Measurements from ENCODE around the gene SFXN5. TPM values are rescaled to one million over a fixed set of nuclear protein-coding genes. Genes with fewer than 3 reads are reported as not detected.

The SFXN5 gene
- total RNA-seq, 1 experiment from 2014 or later = 27.8 TPM

DNA sequence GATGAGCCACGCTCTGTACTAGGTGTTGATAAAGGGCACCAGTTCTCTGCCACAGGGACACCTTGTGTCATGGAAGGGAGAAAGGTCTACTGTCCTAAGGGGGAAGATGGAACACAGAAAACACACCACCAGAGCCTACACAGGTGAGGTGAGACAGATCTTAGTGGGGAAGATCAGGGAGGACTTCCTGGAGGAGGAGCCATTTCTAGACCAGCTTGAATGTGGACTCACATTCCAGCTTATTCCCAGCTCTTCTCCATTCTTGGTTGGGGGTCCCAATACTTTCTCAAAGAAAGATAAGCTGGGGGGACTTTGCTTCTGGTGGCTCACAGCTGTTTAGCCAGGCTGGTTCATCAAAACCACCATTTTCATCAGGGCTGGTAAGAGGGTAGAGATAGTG is 118.0 kb downstream of the SFXN5 start:
- H3K9me3 ChIP-seq (ENCODE audit: control insufficient read depth, insufficient read depth, low read depth, low read length) = no peaks in the 10 kb centered on the region
- ChIA-PET POLR2A (interaction anchor here (0.6 kb wide), 1 partner anchor 71 kb away, joined by 4 read pairs; no protein-coding TSS in a partner anchor), CTCF (no interaction called here)
- H3K4me3 ChIP-seq (ENCODE audit: low read depth in 2 of 2, low read length in 2 of 2) = no peak overlapping the region
- no peaks in the 10 kb centered on the region for H3K4me1 ChIP-seq (ENCODE audit: control insufficient read depth, insufficient read depth, low read length)
- H3K27ac ChIP-seq (ENCODE audit: low read length) = no peak overlapping the region
- TF ChIP-seq POLR2AphosphoS5 (IDR thresholded peaks at IDR 0.05; ENCODE audit: low read depth, low read length) (no peak), SIN3A (IDR thresholded peaks at IDR 0.05; ENCODE audit: borderline replicate concordance, insufficient read depth, low read depth, low read length) (no peak), TCF7L2 (IDR thresholded peaks at IDR 0.05; ENCODE audit: low read depth, low read length) (no peak)
- TF ChIP-seq, protein P1, sequence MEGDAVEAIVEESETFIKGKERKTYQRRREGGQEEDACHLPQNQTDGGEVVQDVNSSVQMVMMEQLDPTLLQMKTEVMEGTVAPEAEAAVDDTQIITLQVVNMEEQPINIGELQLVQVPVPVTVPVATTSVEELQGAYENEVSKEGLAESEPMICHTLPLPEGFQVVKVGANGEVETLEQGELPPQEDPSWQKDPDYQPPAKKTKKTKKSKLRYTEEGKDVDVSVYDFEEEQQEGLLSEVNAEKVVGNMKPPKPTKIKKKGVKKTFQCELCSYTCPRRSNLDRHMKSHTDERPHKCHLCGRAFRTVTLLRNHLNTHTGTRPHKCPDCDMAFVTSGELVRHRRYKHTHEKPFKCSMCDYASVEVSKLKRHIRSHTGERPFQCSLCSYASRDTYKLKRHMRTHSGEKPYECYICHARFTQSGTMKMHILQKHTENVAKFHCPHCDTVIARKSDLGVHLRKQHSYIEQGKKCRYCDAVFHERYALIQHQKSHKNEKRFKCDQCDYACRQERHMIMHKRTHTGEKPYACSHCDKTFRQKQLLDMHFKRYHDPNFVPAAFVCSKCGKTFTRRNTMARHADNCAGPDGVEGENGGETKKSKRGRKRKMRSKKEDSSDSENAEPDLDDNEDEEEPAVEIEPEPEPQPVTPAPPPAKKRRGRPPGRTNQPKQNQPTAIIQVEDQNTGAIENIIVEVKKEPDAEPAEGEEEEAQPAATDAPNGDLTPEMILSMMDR (IDR thresholded peaks at IDR 0.05) = no peak
- TF ChIP-seq, protein P2, sequence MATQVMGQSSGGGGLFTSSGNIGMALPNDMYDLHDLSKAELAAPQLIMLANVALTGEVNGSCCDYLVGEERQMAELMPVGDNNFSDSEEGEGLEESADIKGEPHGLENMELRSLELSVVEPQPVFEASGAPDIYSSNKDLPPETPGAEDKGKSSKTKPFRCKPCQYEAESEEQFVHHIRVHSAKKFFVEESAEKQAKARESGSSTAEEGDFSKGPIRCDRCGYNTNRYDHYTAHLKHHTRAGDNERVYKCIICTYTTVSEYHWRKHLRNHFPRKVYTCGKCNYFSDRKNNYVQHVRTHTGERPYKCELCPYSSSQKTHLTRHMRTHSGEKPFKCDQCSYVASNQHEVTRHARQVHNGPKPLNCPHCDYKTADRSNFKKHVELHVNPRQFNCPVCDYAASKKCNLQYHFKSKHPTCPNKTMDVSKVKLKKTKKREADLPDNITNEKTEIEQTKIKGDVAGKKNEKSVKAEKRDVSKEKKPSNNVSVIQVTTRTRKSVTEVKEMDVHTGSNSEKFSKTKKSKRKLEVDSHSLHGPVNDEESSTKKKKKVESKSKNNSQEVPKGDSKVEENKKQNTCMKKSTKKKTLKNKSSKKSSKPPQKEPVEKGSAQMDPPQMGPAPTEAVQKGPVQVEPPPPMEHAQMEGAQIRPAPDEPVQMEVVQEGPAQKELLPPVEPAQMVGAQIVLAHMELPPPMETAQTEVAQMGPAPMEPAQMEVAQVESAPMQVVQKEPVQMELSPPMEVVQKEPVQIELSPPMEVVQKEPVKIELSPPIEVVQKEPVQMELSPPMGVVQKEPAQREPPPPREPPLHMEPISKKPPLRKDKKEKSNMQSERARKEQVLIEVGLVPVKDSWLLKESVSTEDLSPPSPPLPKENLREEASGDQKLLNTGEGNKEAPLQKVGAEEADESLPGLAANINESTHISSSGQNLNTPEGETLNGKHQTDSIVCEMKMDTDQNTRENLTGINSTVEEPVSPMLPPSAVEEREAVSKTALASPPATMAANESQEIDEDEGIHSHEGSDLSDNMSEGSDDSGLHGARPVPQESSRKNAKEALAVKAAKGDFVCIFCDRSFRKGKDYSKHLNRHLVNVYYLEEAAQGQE (IDR thresholded peaks at IDR 0.05; ENCODE audit: insufficient read depth in 1 of 2, low read depth in 2 of 2, low read length in 1 of 2) = no peak
- DNase-seq (ENCODE audit: low read depth, low spot score) (no peak), ATAC-seq (no peak)
- no peaks in the 10 kb centered on the region for H3K36me3 ChIP-seq (ENCODE audit: control insufficient read depth, insufficient read depth, low read length)
- in situ Hi-C loops (cut with HindIII; ENCODE audit: low pct_unique_long_range_greater_than_20kb, low sequenced_read_pairs) (no loop called here), intact Hi-C loops (cut with micrococcal nuclease; ENCODE audit: unreplicated experiment) (no loop called here)
- no peaks in the 10 kb centered on the region for H3K27me3 ChIP-seq (ENCODE audit: control insufficient read depth, insufficient read depth, low read length)
- no TSS peak for BruUV-seq (replicated peaks)

DNA sequence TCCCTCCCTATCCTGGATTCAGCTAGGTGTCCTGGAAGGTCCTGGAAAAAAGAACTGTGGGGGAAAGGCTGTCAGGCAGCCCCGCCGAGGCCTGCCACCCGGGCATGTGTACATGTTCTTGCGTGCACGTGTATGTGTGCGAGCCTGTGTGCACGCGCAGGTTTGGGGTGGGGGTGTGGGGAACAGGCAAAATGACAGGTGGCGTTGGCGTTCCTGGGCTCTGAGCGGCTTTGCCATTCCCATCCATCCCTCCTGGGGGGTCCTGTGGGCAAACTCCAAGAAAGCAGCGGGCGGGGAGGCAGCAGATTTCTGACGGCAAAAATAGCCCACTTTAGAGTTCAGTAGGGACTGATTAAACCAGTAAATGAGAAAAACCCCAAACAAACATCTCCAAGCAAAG is 118.6 kb downstream of the SFXN5 start:
- Histone ChIP-seq H3K27ac (ENCODE audit: low read length) (no peak overlapping the region), H3K4me1 (ENCODE audit: control insufficient read depth, insufficient read depth, low read length) (no peaks in the 10 kb centered on the region), H3K9me3 (ENCODE audit: control insufficient read depth, insufficient read depth, low read depth, low read length) (no peaks in the 10 kb centered on the region), H3K4me3 (ENCODE audit: low read depth in 2 of 2, low read length in 2 of 2) (no peak overlapping the region), H3K36me3 (ENCODE audit: control insufficient read depth, insufficient read depth, low read length) (no peaks in the 10 kb centered on the region), H3K27me3 (ENCODE audit: control insufficient read depth, insufficient read depth, low read length) (no peaks in the 10 kb centered on the region)
- ATAC-seq (no peak), DNase-seq (ENCODE audit: low read depth, low spot score) (no peak)
- TF ChIP-seq TCF7L2 (IDR thresholded peaks at IDR 0.05; ENCODE audit: low read depth, low read length) (no peak), SIN3A (IDR thresholded peaks at IDR 0.05; ENCODE audit: borderline replicate concordance, insufficient read depth, low read depth, low read length) (no peak), POLR2AphosphoS5 (IDR thresholded peaks at IDR 0.05; ENCODE audit: low read depth, low read length) (no peak)
- TF ChIP-seq, protein P1 (IDR thresholded peaks at IDR 0.05) = no peak
- TF ChIP-seq, protein P2 (IDR thresholded peaks at IDR 0.05; ENCODE audit: insufficient read depth in 1 of 2, low read depth in 2 of 2, low read length in 1 of 2) = no peak
- intact Hi-C loops (cut with micrococcal nuclease; ENCODE audit: unreplicated experiment) (no loop called here), in situ Hi-C loops (cut with HindIII; ENCODE audit: low pct_unique_long_range_greater_than_20kb, low sequenced_read_pairs) (no loop called here)
- CTCF ChIA-PET = interaction anchor here (2.4 kb wide), 1 partner anchor 60 kb away, joined by 7 read pairs; no protein-coding TSS in a partner anchor
- POLR2A ChIA-PET = no interaction called here
- no TSS peak for BruUV-seq (replicated peaks)

All from Panc1 (cell line).